ENCODE results near the gene MPG.

DNA sequence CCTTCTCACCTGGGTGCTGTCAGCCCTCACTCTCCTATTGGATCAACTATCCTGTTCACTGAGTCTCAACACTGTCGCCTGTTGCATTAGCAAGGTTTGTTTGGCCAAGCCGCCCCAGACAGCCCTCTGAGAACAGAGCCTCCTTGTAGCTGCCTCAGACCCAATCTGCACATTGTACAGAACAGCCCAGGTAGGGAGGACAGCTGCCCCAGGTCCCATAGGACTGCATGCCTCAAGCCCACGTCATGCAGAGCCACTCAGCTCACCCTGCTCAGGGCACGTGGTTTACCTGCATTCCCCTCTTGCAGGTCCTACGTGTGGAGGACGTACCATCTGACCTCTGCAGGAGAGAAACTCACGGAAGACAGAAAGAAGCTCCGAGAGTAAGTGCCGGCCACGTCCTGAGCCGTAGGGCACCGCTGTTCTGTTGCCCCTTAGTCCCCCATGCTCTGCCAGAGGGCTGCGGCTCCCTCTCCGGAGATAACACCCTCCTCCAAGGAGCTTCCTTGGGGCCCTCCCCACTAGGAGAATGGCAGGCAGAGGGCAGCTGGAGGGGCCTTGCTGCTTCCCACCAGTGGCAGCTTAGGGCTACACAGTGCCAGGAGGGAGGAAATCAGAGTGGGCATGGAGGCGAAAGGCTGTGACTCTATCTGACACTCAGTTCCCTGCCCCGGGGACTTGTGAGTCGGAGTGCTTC is 21.6 kb upstream of the MPG start:
- TF ChIP-seq POLR2AphosphoS5 (IDR thresholded peaks at IDR 0.05): no peak
- TF ChIP-seq, protein P1, sequence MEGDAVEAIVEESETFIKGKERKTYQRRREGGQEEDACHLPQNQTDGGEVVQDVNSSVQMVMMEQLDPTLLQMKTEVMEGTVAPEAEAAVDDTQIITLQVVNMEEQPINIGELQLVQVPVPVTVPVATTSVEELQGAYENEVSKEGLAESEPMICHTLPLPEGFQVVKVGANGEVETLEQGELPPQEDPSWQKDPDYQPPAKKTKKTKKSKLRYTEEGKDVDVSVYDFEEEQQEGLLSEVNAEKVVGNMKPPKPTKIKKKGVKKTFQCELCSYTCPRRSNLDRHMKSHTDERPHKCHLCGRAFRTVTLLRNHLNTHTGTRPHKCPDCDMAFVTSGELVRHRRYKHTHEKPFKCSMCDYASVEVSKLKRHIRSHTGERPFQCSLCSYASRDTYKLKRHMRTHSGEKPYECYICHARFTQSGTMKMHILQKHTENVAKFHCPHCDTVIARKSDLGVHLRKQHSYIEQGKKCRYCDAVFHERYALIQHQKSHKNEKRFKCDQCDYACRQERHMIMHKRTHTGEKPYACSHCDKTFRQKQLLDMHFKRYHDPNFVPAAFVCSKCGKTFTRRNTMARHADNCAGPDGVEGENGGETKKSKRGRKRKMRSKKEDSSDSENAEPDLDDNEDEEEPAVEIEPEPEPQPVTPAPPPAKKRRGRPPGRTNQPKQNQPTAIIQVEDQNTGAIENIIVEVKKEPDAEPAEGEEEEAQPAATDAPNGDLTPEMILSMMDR (IDR thresholded peaks at IDR 0.05): no peak
